SK-N-SH (cell line): ENCODE measurements around the gene CLPX. TPM values are rescaled to one million over a fixed set of nuclear protein-coding genes. Genes with fewer than 3 reads are reported as not detected.

ENCODE experiments used
- CTCF ChIA-PET: fragments of 300-600, 350-600 bp; formaldehyde crosslinking; extraction: SDS; loops from one replicate; lab custom pipeline; 2021; lab: Yijun Ruan, JAX
- POLR2A ChIA-PET: fragments of 350-600 bp; sonication (Branson Sonifier 250); formaldehyde crosslinking; extraction: SDS; loops from one replicate; lab custom pipeline; 2020; ENCODE audit warnings: antibody characterized with exemption, inconsistent platforms; lab: Yijun Ruan, JAX
- DNase-seq: peaks from one replicate; pipeline ENCODE4 v3.0.0; 2012
- H2AFZ ChIP-seq: fragments of 200-600 bp; sonication (generic); 2 replicates; pipeline ENCODE4 v1.8.1; 2016; ENCODE audit warnings: antibody characterized with exemption, mild to moderate bottlenecking, low read depth
- H3F3A ChIP-seq: fragments of 200-600 bp; sonication (generic); replicated peaks from 2 replicates; pipeline ENCODE3; 2016; ENCODE audit warnings: antibody characterized with exemption, mild to moderate bottlenecking; ENCODE audit not compliant: insufficient read depth
- H3K27ac ChIP-seq, 2 experiments: fragments of 200-500 bp in 1 of 2; fragments of 200-600 bp in 1 of 2; sonication (Bioruptor generic) in 1 of 2; sonication (generic), shearing (Covaris generic) in 1 of 2; 2 replicates each; pipeline versions ENCODE4 v1.5.1 to v1.6.1; 2014 to 2016; ENCODE audit warnings: low read depth in 2 of 2, inconsistent platforms in 1 of 2, low read length in 1 of 2, mild to moderate bottlenecking in 1 of 2, mixed read lengths in 1 of 2
- H3K27me3 ChIP-seq: fragments of 200-600 bp; sonication (generic), shearing (Covaris generic); 2 replicates; pipeline ENCODE4 v1.6.1; 2016; ENCODE audit warnings: mixed run types; ENCODE audit not compliant: insufficient read depth
- H3K36me3 ChIP-seq, 2 experiments: fragments of 200-500 bp in 1 of 2; fragments of 200-600 bp in 1 of 2; sonication (Bioruptor generic) in 1 of 2; sonication (generic) in 1 of 2; replicated peaks in 1 of 2; 2 replicates each; pipeline versions ENCODE3 to v1.5.1; 2014 to 2016; ENCODE audit warnings: low read length in 1 of 2, mild to moderate bottlenecking in 1 of 2; ENCODE audit not compliant: insufficient read depth in 2 of 2, control insufficient read depth in 1 of 2
- H3K4me1 ChIP-seq, 2 experiments: fragments of 200-500 bp in 1 of 2; fragments of 200-600 bp in 1 of 2; sonication (Bioruptor generic) in 1 of 2; sonication (generic), shearing (Covaris generic) in 1 of 2; 2 replicates each; pipeline versions ENCODE4 v1.5.1 to v1.6.1; 2014 to 2016; ENCODE audit warnings: low read depth in 1 of 2, low read length in 1 of 2, mixed run types in 1 of 2; ENCODE audit not compliant: insufficient read depth in 2 of 2, control insufficient read depth in 1 of 2
- H3K4me2 ChIP-seq: fragments of 200-600 bp; sonication (generic), shearing (Covaris generic); 2 replicates; pipeline ENCODE4 v1.6.1; 2017; ENCODE audit warnings: mixed run types
- H3K4me3 ChIP-seq, 2 experiments: fragments of 200-500 bp in 1 of 2; fragments of 200-600 bp in 1 of 2; sonication (Bioruptor generic) in 1 of 2; sonication (generic), shearing (Covaris generic) in 1 of 2; 2 replicates each; pipeline versions ENCODE4 v1.5.1 to v1.8.1; 2014 to 2016; ENCODE audit warnings: low read depth in 2 of 2, inconsistent platforms in 1 of 2, low read length in 1 of 2, mild to moderate bottlenecking in 1 of 2, mixed read lengths in 1 of 2, moderate library complexity in 1 of 2
- H3K79me2 ChIP-seq: fragments of 200-600 bp; sonication (generic); 2 replicates; pipeline ENCODE4 v1.8.1; 2017; ENCODE audit warnings: mild to moderate bottlenecking; ENCODE audit not compliant: insufficient read depth
- H3K9ac ChIP-seq: fragments of 200-600 bp; sonication (generic); 2 replicates; pipeline ENCODE4 v1.6.1; 2017; ENCODE audit warnings: mixed run types
- H3K9me2 ChIP-seq: fragments of 200-600 bp; sonication (generic); 2 replicates; pipeline ENCODE4 v1.6.1; 2017; ENCODE audit warnings: mixed run types
- H3K9me3 ChIP-seq: fragments of 200-600 bp; sonication (generic); 2 replicates; pipeline ENCODE4 v1.6.1; 2017; ENCODE audit warnings: mixed run types, mild to moderate bottlenecking, moderate library complexity
- H4K20me1 ChIP-seq: fragments of 200-600 bp; sonication (generic); 2 replicates; pipeline ENCODE4 v1.6.1; 2017; ENCODE audit warnings: mild to moderate bottlenecking, mixed run types; ENCODE audit not compliant: insufficient read depth
- CHD2 ChIP-seq: fragments of 150-350 bp; IDR thresholded peaks from 2 replicates; pipeline ENCODE4 v1.6.1; 2018; ENCODE audit warnings: low read length; ENCODE audit not compliant: partially characterized antibody
- EZH2phosphoT487 ChIP-seq: fragments of 200-600 bp; sonication (generic); IDR thresholded peaks from 2 replicates; pipeline ENCODE4 v1.6.1; 2017; ENCODE audit warnings: low read depth, mixed run types, mild to moderate bottlenecking, antibody characterized with exemption, moderate library complexity, borderline replicate concordance
- GABPA ChIP-seq: IDR thresholded peaks from 2 replicates; pipeline ENCODE4 v1.4.0; 2012; ENCODE audit warnings: low read depth, mild to moderate bottlenecking
- JUND ChIP-seq: IDR thresholded peaks from 2 replicates; pipeline ENCODE4 v1.4.0; 2012
- MEF2A ChIP-seq: IDR thresholded peaks from 2 replicates; pipeline ENCODE4 v1.4.0; 2012; ENCODE audit warnings: low read depth, borderline replicate concordance
- MXI1 ChIP-seq: IDR thresholded peaks from 2 replicates; pipeline ENCODE4 v1.6.1; 2012; ENCODE audit warnings: mild to moderate bottlenecking, low read depth, low read length, improper control_type of control experiment
- PBX3 ChIP-seq: IDR thresholded peaks from 2 replicates; pipeline ENCODE4; 2012
- RCOR1 ChIP-seq: fragments of 150-350 bp; IDR thresholded peaks from 2 replicates; pipeline ENCODE4 v1.6.1; 2017; ENCODE audit warnings: antibody characterized with exemption, low read length
- RFX5 ChIP-seq: IDR thresholded peaks from 2 replicates; pipeline ENCODE4 v1.6.1; 2012; ENCODE audit warnings: mild to moderate bottlenecking, improper control_type of control experiment, low read length
- RXRA ChIP-seq: IDR thresholded peaks from 2 replicates; pipeline ENCODE4 v1.4.0; 2012; ENCODE audit warnings: low read depth, mild to moderate bottlenecking, borderline replicate concordance
- SIN3A ChIP-seq: IDR thresholded peaks from 2 replicates; pipeline ENCODE4 v1.6.1; 2012; ENCODE audit warnings: low read depth, mild to moderate bottlenecking, low read length, moderate library complexity, borderline replicate concordance
- SMC3 ChIP-seq: IDR thresholded peaks from 2 replicates; pipeline ENCODE4 v1.6.1; 2012; ENCODE audit warnings: low read depth, low read length, improper control_type of control experiment
- TAF1 ChIP-seq: IDR thresholded peaks from 2 replicates; pipeline ENCODE4 v1.6.1; 2012; ENCODE audit warnings: low read depth, mild to moderate bottlenecking, low read length, moderate library complexity, borderline replicate concordance
- TCF12 ChIP-seq: IDR thresholded peaks from 2 replicates; pipeline ENCODE4 v1.4.0; 2012
- TEAD4 ChIP-seq: IDR thresholded peaks from 2 replicates; pipeline ENCODE4 v1.4.0; 2012; ENCODE audit warnings: mild to moderate bottlenecking, borderline replicate concordance; ENCODE audit not compliant: insufficient read depth
- USF1 ChIP-seq: IDR thresholded peaks from 2 replicates; pipeline ENCODE4 v1.4.0; 2012; ENCODE audit warnings: low read depth, borderline replicate concordance
- YY1 ChIP-seq: IDR thresholded peaks from 2 replicates; pipeline ENCODE4 v1.4.0; 2012; ENCODE audit warnings: low read depth, mild to moderate bottlenecking
- WGBS: methylation state at CpG from one replicate; pipeline ENCODE4 v1.1.6; 2017; ENCODE audit warnings: low lambda C conversion rate; 5-methylcytosine and 5-hydroxymethylcytosine counted together
- polyA plus RNA-seq, 3 experiments: library from polyadenylated mRNA; depleted of rRNA; stranded (reverse); fragments of >200 nt; gene quantifications; 2 replicates each; pipeline ENCODE4 v1.2.3, GENCODE V29; 2012

Gene CLPX
- polyA plus RNA-seq, 1 of the 3 experiments (the other 2 are of a cell fraction) = 12.9 TPM

GRCh38 chr15:65223996-65224395 is 38.9 kb upstream of the CLPX start:
- TF ChIP-seq RFX5 (no peak), TEAD4 (no peak), TCF12 (no peak), JUND (no peak), MXI1 (no peak), USF1 (no peak), GABPA (no peak), SMC3 (no peak), RCOR1 (no peak), SIN3A (no peak), EZH2phosphoT487 (no peak), CHD2 (no peak)
- no peaks in the 10 kb centered on the region for H3K79me2 ChIP-seq
- H2AFZ ChIP-seq = no peak overlapping the region
- no peaks in the 10 kb centered on the region for H3K36me3 ChIP-seq
- no peaks in the 10 kb centered on the region for H3K9me2 ChIP-seq
- no peak overlapping the region for H3K4me3 ChIP-seq
- no peak overlapping the region for H3K9ac ChIP-seq
- no peaks in the 10 kb centered on the region for H4K20me1 ChIP-seq
- no peaks in the 10 kb centered on the region for H3K4me1 ChIP-seq
- CTCF ChIA-PET = interaction anchor here (0.6 to 1.4 kb wide), 2 partner anchors 15 to 48 kb away, joined by 3 to 4 read pairs; no protein-coding TSS in a partner anchor
- POLR2A ChIA-PET = interaction anchor here (0.6 kb wide), 1 partner anchor 8 kb away, joined by 4 read pairs; no protein-coding TSS in a partner anchor
- WGBS = 83% methylated on average over 6 of the region's 6 CpGs
- no peaks in the 10 kb centered on the region for H3K9me3 ChIP-seq
- no peak for DNase-seq
- no peak overlapping the region for H3K4me2 ChIP-seq
- no peak overlapping the region for H3K27ac ChIP-seq
- no peaks in the 10 kb centered on the region for H3K27me3 ChIP-seq
- no peaks in the 10 kb centered on the region for H3F3A ChIP-seq

- H3F3A ChIP-seq = no peaks in the 10 kb centered on the region
- no peaks in the 10 kb centered on the region for H4K20me1 ChIP-seq
- no peaks in the 10 kb centered on the region for H3K4me1 ChIP-seq
- H3K27ac ChIP-seq = no peak overlapping the region
- ChIA-PET POLR2A (no interaction called here), CTCF (interaction anchor here (1.0 to 2.9 kb wide), 4 partner anchors 11 to 75 kb away, joined by 3 to 14 read pairs (median 8); partner anchors contain the start of gene CILP)
- H3K79me2 ChIP-seq = no peaks in the 10 kb centered on the region
- no peak overlapping the region for H3K4me2 ChIP-seq
- no peak for DNase-seq
- H3K9ac ChIP-seq = no peak overlapping the region
- H3K9me2 ChIP-seq = no peaks in the 10 kb centered on the region
- H3K9me3 ChIP-seq = no peaks in the 10 kb centered on the region
- H3K4me3 ChIP-seq = no peak overlapping the region
- no peaks in the 10 kb centered on the region for H3K36me3 ChIP-seq
- no peak overlapping the region for H2AFZ ChIP-seq
- no peaks in the 10 kb centered on the region for H3K27me3 ChIP-seq
- WGBS = 78% methylated on average over 3 of the region's 4 CpGs
- TF ChIP-seq RXRA (no peak), TAF1 (no peak), GABPA (no peak), MEF2A (no peak), USF1 (no peak), PBX3 (no peak), CHD2 (no peak), RFX5 (no peak), YY1 (no peak), EZH2phosphoT487 (no peak), MXI1 (no peak), TEAD4 (no peak)
Measured at GRCh38 chr15:65222891-65223290, 37.7 kb upstream of the CLPX start.
